Measurements from ENCODE around the gene TBC1D10B. TPM values are rescaled to one million over a fixed set of nuclear protein-coding genes. Genes with fewer than 3 reads are reported as not detected.

Gene TBC1D10B
- total RNA-seq, 5 donors from 2014 or later (not counting 1 experiment from before 2014, with no cell fraction given), result 24.0 to 60.1 (median 52.5) TPM

GRCh38 chr16:30394592-30395154 is 24.4 kb upstream of the TBC1D10B start:
- H3K4me3 ChIP-seq (ENCODE audit: control insufficient read depth in 1 of 2, extremely low read depth in 1 of 2, low read length in 1 of 2), result peak overlapping the region; percentile 67 to 69
- WGBS (ENCODE audit: insufficient coverage), result 45% methylated on average over 22 of the region's 31 CpGs
- no peak for ATAC-seq (replicated peaks in 1 of 4)

GRCh38 chr16:30383521-30383920 is 13.2 kb upstream of the TBC1D10B start:
- peak overlapping the region; percentile 96 for H3K27ac ChIP-seq (ENCODE audit: low read length)
- peaks cover 0 to 15% of the 10 kb centered on the region in 2 donors for H3K36me3 ChIP-seq (ENCODE audit: control insufficient read depth in 2 of 2, extremely low read depth in 1 of 2, insufficient read depth in 1 of 2, low read length in 1 of 2)
- H3K4me1 ChIP-seq (ENCODE audit: control insufficient read depth in 1 of 2, extremely low read depth in 1 of 2, insufficient read depth in 2 of 2, low read length in 2 of 2), result peaks cover 26 to 63% of the 10 kb centered on the region in 2 experiments
- ChIA-PET POLR2A (interaction anchor here (0.6 to 1.4 kb wide), 3 partner anchors 12 to 27 kb away, joined by 4 to 6 read pairs (median 5); partner anchors contain the start of gene TBC1D10B (in 2 of the 2)), CTCF (interaction anchor here (0.7 to 1.4 kb wide), 3 partner anchors 26 to 682 kb away, joined by 4 to 9 read pairs (median 5); no protein-coding TSS in a partner anchor)
- Mint-ChIP-seq H3K4me1 (peaks cover 50 to 56% (median 55%) of the 10 kb centered on the region in 3 donors), H3K4me3 (peak overlapping the region; percentile 80 to 100 (median 99)), H3K27ac (peak overlapping the region; percentile 99 to 100), H3K36me3 (peaks cover 5% of the 10 kb centered on the region), H3K9me3 (no peaks in the 10 kb centered on the region), H3K27me3 (no peaks in the 10 kb centered on the region)
- no peaks in the 10 kb centered on the region for H3K9me3 ChIP-seq
- 90% methylated on average over 2 of the region's 2 CpGs for WGBS (ENCODE audit: insufficient coverage)
- ATAC-seq (replicated peaks in 1 of 4), result no peak
- H3K4me3 ChIP-seq (ENCODE audit: control insufficient read depth in 1 of 2, extremely low read depth in 1 of 2, low read length in 1 of 2), result peak overlapping the region in 1 of 2 donors; percentile 72
- no peak for DNase-seq
- H3K27me3 ChIP-seq (replicated peaks in 1 of 2; ENCODE audit: control insufficient read depth in 2 of 2, extremely low read depth in 1 of 2, insufficient read depth in 2 of 2, low read length in 1 of 2), result no peaks in the 10 kb centered on the region

More at GRCh38 chr16:30394592-30395154, 24.4 kb upstream of the TBC1D10B start:
- Histone ChIP-seq H3K9me3 (no peaks in the 10 kb centered on the region), H3K36me3 (ENCODE audit: control insufficient read depth in 2 of 2, extremely low read depth in 1 of 2, insufficient read depth in 1 of 2, low read length in 1 of 2) (peaks cover 2 to 18% of the 10 kb centered on the region in 2 donors), H3K27ac (ENCODE audit: low read length) (peak overlapping the region; percentile 61), H3K4me1 (ENCODE audit: control insufficient read depth in 1 of 2, extremely low read depth in 1 of 2, insufficient read depth in 2 of 2, low read length in 2 of 2) (peaks cover 9 to 51% of the 10 kb centered on the region in 2 experiments), H3K27me3 (replicated peaks in 1 of 2; ENCODE audit: control insufficient read depth in 2 of 2, extremely low read depth in 1 of 2, insufficient read depth in 2 of 2, low read length in 1 of 2) (no peaks in the 10 kb centered on the region)
- CTCF ChIA-PET, result interaction anchor here in 1 of 2 donors (0.7 to 1.9 kb wide), 4 partner anchors 15 to 157 kb away, joined by 3 to 8 read pairs (median 4); no protein-coding TSS in a partner anchor
- H3K4me3 Mint-ChIP-seq, result peak overlapping the region; percentile 82 to 88 (median 83)
- peaks cover 22 to 34% (median 33%) of the 10 kb centered on the region in 3 donors for H3K4me1 Mint-ChIP-seq
- no peaks in the 10 kb centered on the region for H3K9me3 Mint-ChIP-seq
- peak overlapping the region; percentile 79 to 87 for H3K27ac Mint-ChIP-seq
- no peaks in the 10 kb centered on the region for H3K27me3 Mint-ChIP-seq
- no peak for DNase-seq
- POLR2A ChIA-PET, result interaction anchor here in 1 of 2 donors (0.6 kb wide), 1 partner anchor 8 kb away, joined by 3 read pairs; no protein-coding TSS in a partner anchor
- no peaks in the 10 kb centered on the region for H3K36me3 Mint-ChIP-seq

GRCh38 chr16:30382111-30382881 is 12.0 kb upstream of the TBC1D10B start, which contains the start of gene SEPTIN1:
SEPTIN1 (minus strand) TSS chr16:30382561; CDS start chr16:30382542, 19 bp downstream.
- Histone ChIP-seq H3K4me1 (ENCODE audit: control insufficient read depth in 1 of 2, extremely low read depth in 1 of 2, insufficient read depth in 2 of 2, low read length in 2 of 2) (peaks cover 26 to 74% of the 10 kb centered on the region in 2 experiments), H3K4me3 (ENCODE audit: control insufficient read depth in 1 of 2, extremely low read depth in 1 of 2, low read length in 1 of 2) (peak within 1 kb of the TSS; percentile 72), H3K9me3 (no peaks in the 10 kb centered on the region), H3K27me3 (replicated peaks in 1 of 2; ENCODE audit: control insufficient read depth in 2 of 2, extremely low read depth in 1 of 2, insufficient read depth in 2 of 2, low read length in 1 of 2) (no peaks in the 10 kb centered on the region), H3K36me3 (ENCODE audit: control insufficient read depth in 2 of 2, extremely low read depth in 1 of 2, insufficient read depth in 1 of 2, low read length in 1 of 2) (peaks cover 0 to 15% of the 10 kb centered on the region in 2 donors), H3K27ac (ENCODE audit: low read length) (peak within 1 kb of the TSS; percentile 96)
- H3K4me3 Mint-ChIP-seq, result peak within 1 kb of the TSS; percentile 80 to 100 (median 99)
- WGBS (ENCODE audit: insufficient coverage), result 0% methylated on average over 3 of the region's 12 CpGs
- no peaks in the 10 kb centered on the region for H3K27me3 Mint-ChIP-seq
- H3K4me1 Mint-ChIP-seq, result peaks cover 63 to 65% (median 64%) of the 10 kb centered on the region in 3 donors
- peak; percentile 37 to 47 (median 46) for ATAC-seq (replicated peaks in 1 of 4)
- peaks cover 8% of the 10 kb centered on the region for H3K36me3 Mint-ChIP-seq
- CTCF ChIA-PET, result interaction anchor here in 1 of 2 donors (0.6 to 3.0 kb wide), 10 partner anchors 10 to 681 kb away, joined by 3 to 21 read pairs (median 5); partner anchors contain the start of genes DCTPP1, TBC1D10B and ZNF771
- POLR2A ChIA-PET, result interaction anchor here (0.5 to 1.4 kb wide), 3 partner anchors 11 to 277 kb away, joined by 4 to 6 read pairs (median 5); partner anchors contain the start of gene TBC1D10B (in 2 of the 2)
- H3K9me3 Mint-ChIP-seq, result no peaks in the 10 kb centered on the region
- H3K27ac Mint-ChIP-seq, result peak within 1 kb of the TSS; percentile 99 to 100
- peak; percentile 59 to 85 (median 74) for DNase-seq

- WGBS (ENCODE audit: insufficient coverage), result 0% methylated on average over 1 of the region's 13 CpGs
- H3K9me3 Mint-ChIP-seq, result no peaks in the 10 kb centered on the region
- POLR2A ChIA-PET, result no interaction called here
- Histone ChIP-seq H3K4me1 (ENCODE audit: control insufficient read depth in 1 of 2, extremely low read depth in 1 of 2, insufficient read depth in 2 of 2, low read length in 2 of 2) (peaks cover 28 to 82% of the 10 kb centered on the region in 2 experiments), H3K4me3 (ENCODE audit: control insufficient read depth in 1 of 2, extremely low read depth in 1 of 2, low read length in 1 of 2) (peak overlapping the region; percentile 72), H3K36me3 (ENCODE audit: control insufficient read depth in 2 of 2, extremely low read depth in 1 of 2, insufficient read depth in 1 of 2, low read length in 1 of 2) (peaks cover 0 to 15% of the 10 kb centered on the region in 2 donors), H3K9me3 (no peaks in the 10 kb centered on the region), H3K27ac (ENCODE audit: low read length) (peak overlapping the region; percentile 96), H3K27me3 (replicated peaks in 1 of 2; ENCODE audit: control insufficient read depth in 2 of 2, extremely low read depth in 1 of 2, insufficient read depth in 2 of 2, low read length in 1 of 2) (no peaks in the 10 kb centered on the region)
- peak overlapping the region; percentile 80 to 100 (median 99) for H3K4me3 Mint-ChIP-seq
- H3K27ac Mint-ChIP-seq, result peak overlapping the region; percentile 99 to 100
- no peaks in the 10 kb centered on the region for H3K27me3 Mint-ChIP-seq
- H3K36me3 Mint-ChIP-seq, result peaks cover 8% of the 10 kb centered on the region
- CTCF ChIA-PET, result interaction anchor here in 1 of 2 donors (1.3 to 3.0 kb wide), 3 partner anchors 10 to 238 kb away, joined by 5 to 21 read pairs (median 6); partner anchors contain the start of genes DCTPP1 and TBC1D10B
- H3K4me1 Mint-ChIP-seq, result peaks cover 67 to 72% (median 72%) of the 10 kb centered on the region in 3 donors
- no peak for ATAC-seq (replicated peaks in 1 of 4)
- peak in 3 of 35 experiments; percentile 34 to 46 (median 39) for DNase-seq
These were observed 11.2 kb upstream of the TBC1D10B start for GRCh38 chr16:30381291-30382041.

GRCh38 chr16:30380803-30381208 is 10.5 kb upstream of the TBC1D10B start:
- Histone ChIP-seq H3K27me3 (replicated peaks in 1 of 2; ENCODE audit: control insufficient read depth in 2 of 2, extremely low read depth in 1 of 2, insufficient read depth in 2 of 2, low read length in 1 of 2) (no peaks in the 10 kb centered on the region), H3K9me3 (no peaks in the 10 kb centered on the region), H3K27ac (ENCODE audit: low read length) (peak overlapping the region; percentile 96), H3K4me3 (ENCODE audit: control insufficient read depth in 1 of 2, extremely low read depth in 1 of 2, low read length in 1 of 2) (no peak overlapping the region), H3K4me1 (ENCODE audit: control insufficient read depth in 1 of 2, extremely low read depth in 1 of 2, insufficient read depth in 2 of 2, low read length in 2 of 2) (peaks cover 28 to 87% of the 10 kb centered on the region in 2 experiments), H3K36me3 (ENCODE audit: control insufficient read depth in 2 of 2, extremely low read depth in 1 of 2, insufficient read depth in 1 of 2, low read length in 1 of 2) (peaks cover 0 to 19% of the 10 kb centered on the region in 2 donors)
- DNase-seq, result no peak
- 62% methylated on average over 4 of the region's 6 CpGs for WGBS (ENCODE audit: insufficient coverage)
- H3K27ac Mint-ChIP-seq, result peak overlapping the region; percentile 99 to 100
- ChIA-PET POLR2A (interaction anchor here in 1 of 2 donors (0.6 kb wide), 1 partner anchor 27 kb away, joined by 3 read pairs; no protein-coding TSS in a partner anchor), CTCF (interaction anchor here in 1 of 2 donors (3.0 kb wide), 1 partner anchor 10 kb away, joined by 21 read pairs; the partner anchor contains the start of gene TBC1D10B)
- H3K36me3 Mint-ChIP-seq, result peaks cover 8% of the 10 kb centered on the region
- H3K27me3 Mint-ChIP-seq, result no peaks in the 10 kb centered on the region
- ATAC-seq (replicated peaks in 1 of 4), result no peak
- peaks cover 67 to 74% (median 74%) of the 10 kb centered on the region in 3 donors for H3K4me1 Mint-ChIP-seq
- no peaks in the 10 kb centered on the region for H3K9me3 Mint-ChIP-seq
- H3K4me3 Mint-ChIP-seq, result peak overlapping the region; percentile 80 to 100 (median 99)

Data from T-cell (primary cell).